Epithelial cell of esophagus (primary cell): ENCODE measurements around the gene EPHA8.

Source experiments
- DNase-seq: peaks from one replicate; pipeline ENCODE4 v3.0.0; 2010; ENCODE audit warnings: low read depth
- H3K4me3 ChIP-seq: 2 replicates; pipeline ENCODE4 v1.5.1; 2011; ENCODE audit warnings: mild to moderate bottlenecking, low read length, control low read depth
- TF ChIP-seq, protein P1 (sequence below): IDR thresholded peaks from 2 replicates; pipeline ENCODE4 v1.5.1; 2011; ENCODE audit warnings: low read depth, mild to moderate bottlenecking, low read length, control low read depth, inconsistent platforms; ENCODE audit not compliant: insufficient read depth; ENCODE audit errors: missing control alignments

EPHA8 gene

DNA sequence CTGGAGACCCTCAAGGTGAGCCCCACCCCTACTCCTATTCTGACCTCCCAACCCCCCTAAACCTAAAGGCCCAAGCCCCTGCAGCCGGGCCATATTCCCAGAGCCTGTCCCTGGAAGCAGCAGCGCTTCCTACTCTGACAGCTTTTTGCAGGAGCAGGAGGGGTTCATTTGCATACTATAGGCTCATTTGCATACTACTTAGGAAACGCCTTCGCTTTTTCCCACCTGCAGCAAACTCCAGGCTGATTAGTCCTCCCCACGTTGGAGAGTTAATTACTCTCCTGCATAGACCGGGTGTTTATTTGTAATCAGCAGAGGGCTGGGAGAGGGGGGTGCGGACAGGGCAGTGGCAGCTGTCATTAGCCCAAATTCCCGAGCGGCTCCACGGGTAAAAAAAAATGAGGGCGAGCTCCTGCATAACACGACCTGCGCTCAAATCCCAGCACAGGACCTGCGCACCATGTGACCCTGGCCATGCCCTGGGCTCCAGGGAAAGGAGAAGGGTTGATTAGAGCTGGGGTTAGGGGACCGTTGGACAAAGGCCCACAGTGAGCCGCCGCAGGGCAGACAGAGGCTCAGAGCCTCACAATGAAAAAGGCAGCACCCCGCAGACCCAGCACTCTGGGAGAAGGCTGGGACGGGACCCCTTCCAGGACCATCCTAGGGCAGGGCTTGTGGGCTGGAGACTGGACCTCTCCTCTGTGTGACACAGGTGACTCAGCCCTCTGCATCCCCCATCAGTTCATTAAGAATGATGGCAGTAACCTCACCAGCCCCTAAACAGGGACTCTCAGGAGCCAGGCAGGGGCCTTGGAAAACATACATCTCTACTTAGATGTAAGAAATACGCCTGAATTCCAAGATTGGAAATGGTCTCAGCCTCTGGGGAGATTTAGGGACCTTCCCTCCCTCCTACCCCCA is 63.2 kb downstream of the EPHA8 start:
- no peak for DNase-seq
- TF ChIP-seq, protein P1, sequence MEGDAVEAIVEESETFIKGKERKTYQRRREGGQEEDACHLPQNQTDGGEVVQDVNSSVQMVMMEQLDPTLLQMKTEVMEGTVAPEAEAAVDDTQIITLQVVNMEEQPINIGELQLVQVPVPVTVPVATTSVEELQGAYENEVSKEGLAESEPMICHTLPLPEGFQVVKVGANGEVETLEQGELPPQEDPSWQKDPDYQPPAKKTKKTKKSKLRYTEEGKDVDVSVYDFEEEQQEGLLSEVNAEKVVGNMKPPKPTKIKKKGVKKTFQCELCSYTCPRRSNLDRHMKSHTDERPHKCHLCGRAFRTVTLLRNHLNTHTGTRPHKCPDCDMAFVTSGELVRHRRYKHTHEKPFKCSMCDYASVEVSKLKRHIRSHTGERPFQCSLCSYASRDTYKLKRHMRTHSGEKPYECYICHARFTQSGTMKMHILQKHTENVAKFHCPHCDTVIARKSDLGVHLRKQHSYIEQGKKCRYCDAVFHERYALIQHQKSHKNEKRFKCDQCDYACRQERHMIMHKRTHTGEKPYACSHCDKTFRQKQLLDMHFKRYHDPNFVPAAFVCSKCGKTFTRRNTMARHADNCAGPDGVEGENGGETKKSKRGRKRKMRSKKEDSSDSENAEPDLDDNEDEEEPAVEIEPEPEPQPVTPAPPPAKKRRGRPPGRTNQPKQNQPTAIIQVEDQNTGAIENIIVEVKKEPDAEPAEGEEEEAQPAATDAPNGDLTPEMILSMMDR: no peak
- no peak overlapping the region for H3K4me3 ChIP-seq

DNA sequence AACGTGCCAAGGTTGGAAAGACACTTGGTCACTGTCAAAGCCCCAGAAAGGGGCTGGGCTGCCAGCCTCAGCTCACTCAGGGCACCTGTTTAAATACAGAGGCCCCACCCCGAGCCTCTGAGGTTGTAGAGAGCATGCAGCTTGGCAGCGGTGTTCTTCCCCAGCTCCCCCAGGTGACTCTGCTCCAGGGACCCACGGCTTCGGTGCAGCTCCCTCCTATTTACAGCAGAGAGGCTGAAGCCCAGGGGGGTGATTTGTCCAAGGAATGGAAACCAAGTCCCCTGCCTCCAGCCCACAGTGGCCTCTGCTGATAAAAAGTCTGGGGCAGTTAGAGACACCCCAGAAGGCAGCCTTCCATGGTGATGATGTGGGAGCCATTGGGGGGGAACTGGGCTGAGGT is 64.0 kb downstream of the EPHA8 start:
- TF ChIP-seq, protein P1: no peak

DNA sequence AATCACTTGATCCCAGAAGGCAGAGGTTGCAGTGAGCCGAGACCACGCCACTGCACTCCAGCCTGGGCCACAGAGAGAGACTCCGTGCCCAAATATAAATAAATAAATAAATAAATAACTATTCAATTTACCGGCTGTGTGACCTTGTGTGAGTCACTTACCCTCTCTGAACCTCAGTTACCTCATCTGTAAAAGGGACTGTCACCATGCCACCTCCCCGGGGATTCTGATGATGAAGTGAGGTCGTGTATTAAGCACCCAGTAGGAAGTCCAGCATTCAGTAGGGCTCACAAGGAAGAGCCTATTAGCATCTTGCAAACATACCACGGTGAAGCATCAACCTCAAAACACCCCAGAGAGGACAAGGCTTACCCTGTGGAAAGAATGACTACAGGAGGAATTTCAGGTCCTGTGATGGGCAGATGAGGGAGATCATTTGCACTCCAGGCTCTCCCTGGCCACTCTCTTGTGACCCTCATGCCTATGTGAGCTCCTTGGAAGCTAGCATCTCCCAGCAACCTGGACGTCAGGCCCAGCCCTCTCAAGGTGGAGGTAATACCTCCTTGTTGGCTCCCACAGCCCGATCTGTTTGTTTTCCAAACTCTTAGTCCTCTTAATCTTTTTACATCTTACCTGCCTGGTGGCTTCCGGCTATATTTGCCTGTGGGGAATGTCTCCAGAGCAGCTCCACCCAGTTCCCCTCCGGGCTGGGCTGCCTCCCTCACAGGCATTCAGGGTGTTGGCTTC is 65.6 kb downstream of the EPHA8 start:
- TF ChIP-seq, protein P1: no peak
- H3K4me3 ChIP-seq: no peak overlapping the region
- DNase-seq: no peak

More for the DNA sequence above, 64.0 kb downstream of the EPHA8 start:
- DNase-seq: no peak
- H3K4me3 ChIP-seq: no peak overlapping the region

DNA sequence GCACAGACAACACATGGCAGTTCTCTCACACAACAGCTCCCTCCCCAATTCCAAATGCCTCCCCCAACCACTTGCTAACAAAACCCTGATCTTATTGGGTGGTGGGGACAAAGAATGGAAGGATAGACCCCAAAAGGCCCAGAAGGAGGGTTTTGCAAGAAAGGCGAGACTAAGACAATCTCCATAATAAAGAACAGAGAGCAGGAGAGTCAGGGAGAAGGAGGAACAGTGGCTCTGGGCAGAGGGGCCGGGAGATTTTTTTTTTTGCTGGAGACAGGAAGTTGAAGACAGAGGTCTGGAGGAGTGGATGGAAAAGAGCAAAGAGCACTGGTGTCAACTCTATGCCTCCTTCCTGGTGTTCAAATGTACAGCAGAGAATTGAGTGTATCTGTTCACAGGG is 66.6 kb downstream of the EPHA8 start:
- DNase-seq: no peak
- TF ChIP-seq, protein P1: no peak
- H3K4me3 ChIP-seq: no peak overlapping the region

DNA sequence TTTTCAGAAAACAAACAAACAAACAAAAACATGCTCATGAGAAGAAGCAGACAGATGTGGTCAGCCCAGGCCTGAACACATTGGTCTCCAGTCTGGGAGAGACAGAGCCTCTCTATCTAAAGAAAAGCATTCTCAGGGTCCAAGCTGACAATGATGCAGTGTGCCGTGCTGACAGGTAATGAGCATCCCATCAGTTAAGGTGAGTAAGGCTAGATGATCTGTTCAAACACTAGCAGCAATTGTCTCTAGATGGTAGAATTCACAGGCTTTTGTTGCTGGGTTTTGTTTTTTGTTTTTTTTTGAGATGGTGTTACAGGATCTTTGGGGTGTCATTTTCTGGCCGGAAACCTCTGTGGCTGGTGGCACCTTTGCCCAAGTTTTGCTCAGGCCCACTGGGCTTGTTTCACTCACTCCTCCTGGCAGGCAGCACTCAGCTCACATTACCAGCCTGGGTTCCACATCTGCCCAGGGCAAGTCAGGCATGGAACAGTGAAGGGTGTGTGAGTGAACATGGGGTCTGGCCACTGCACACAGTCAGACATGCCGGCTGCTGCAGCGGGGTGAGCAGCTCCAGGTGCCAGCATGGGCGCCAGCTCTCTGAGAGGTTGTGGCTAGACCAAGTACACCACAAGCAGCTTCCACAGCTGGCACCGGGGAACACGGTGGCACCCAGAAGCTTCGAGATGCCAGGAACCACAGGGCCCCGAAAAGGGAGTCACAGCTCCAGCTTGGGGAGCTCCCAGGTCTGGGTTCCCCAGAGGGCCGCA is 70.6 kb downstream of the EPHA8 start:
- TF ChIP-seq, protein P1: no peak
- DNase-seq: no peak
- no peak overlapping the region for H3K4me3 ChIP-seq

DNA sequence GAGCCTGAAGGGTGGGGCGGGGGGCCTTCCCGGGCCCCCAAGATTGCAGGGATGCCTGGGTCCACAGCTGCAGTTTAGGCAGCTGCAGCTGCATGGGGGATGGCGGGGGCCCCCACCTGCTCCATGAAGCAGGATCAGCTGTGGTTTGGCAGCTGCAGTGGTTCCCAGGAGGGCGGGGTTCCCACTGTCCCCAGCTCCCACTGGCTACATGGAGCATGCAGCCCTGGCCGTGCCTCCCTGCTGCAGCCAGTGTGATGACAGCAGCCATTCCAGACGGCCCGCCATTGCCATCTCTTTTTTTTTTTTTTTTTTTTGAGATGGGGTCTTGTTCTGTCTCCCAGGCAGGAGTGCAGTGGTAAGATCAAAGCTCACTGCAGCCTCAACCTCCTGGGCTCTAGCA is 72.1 kb downstream of the EPHA8 start:
- DNase-seq: no peak
- TF ChIP-seq, protein P1: no peak
- no peak overlapping the region for H3K4me3 ChIP-seq
